ENCODE measurements around the gene PDXDC1.
"Not testable (repeated sequence)": the region's sequence is repeated elsewhere in the genome, so short reads cannot be mapped to it uniquely, and the experiment has no call there.

- TF ChIP-seq CTCF (IDR thresholded peaks at IDR 0.05); EZH2 (IDR thresholded peaks at IDR 0.05; ENCODE audit: borderline replicate concordance, insufficient read depth, low read depth, low read length, poor library complexity, severe bottlenecking): not testable (repeated sequence)
Observed at GRCh38 chr16:14969795-14970194, 5.0 kb upstream of the PDXDC1 start.

Data from B cell (primary cell).